ENCODE measurements around the gene CYP26C1. TPM values are rescaled to one million over a fixed set of nuclear protein-coding genes. Genes with fewer than 3 reads are reported as not detected.
A peak's percentile ranks its signal among the peaks of the same experiment; 100 is the strongest.

The CYP26C1 gene
- total and polyA plus RNA-seq, 2 of the 13 experiments (the other 11 are each of a cell fraction or from before 2014, with no cell fraction given) = 0.02 TPM; not detected in 1

DNA sequence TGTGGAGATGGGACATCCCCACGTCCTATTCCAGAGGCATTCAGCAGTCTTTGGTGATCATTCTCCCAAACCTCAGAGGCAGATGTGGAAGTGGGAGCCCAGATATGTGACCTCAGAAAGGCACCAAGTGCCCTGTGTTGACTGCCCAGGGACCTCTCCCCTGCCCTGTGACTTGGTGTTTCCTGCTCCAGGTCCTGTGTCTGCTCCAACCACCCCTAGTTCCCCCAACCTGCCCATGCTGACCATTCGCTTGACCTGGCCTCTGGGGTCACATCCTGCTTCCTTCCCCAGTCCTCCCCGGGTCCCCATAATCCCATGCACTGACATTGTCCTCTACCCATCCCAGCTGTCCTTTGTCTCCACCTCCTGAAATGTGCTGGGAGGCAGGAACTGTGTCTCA, 20.7 kb downstream of the CYP26C1 start:
- no peaks in the 10 kb centered on the region for H3K79me2 ChIP-seq (ENCODE audit: insufficient read depth, low read length)
- H2AFZ ChIP-seq (ENCODE audit: low read length) = no peak overlapping the region
- intact Hi-C loops (cut with micrococcal nuclease; ENCODE audit: unreplicated experiment) (no loop called here), in situ Hi-C loops (cut with HindIII; ENCODE audit: extremely low pct_ligation_motif_present, low pct_unique_long_range_greater_than_20kb) (loop anchor here (5.0 kb wide), 1 partner anchor 271 kb away; no protein-coding TSS in a partner anchor)
- H3K27ac ChIP-seq (ENCODE audit: extremely low read length, insufficient read depth, low read length) = no peak overlapping the region
- FAIRE-seq (no peak), ATAC-seq (peak; percentile 15), DNase-seq (ENCODE audit: low spot score) (no peak)
- H3K4me2 ChIP-seq (ENCODE audit: low read depth, low read length) = peak overlapping the region; percentile 55
- TF ChIP-seq SIX1 (CRISPR knock-in tag; IDR thresholded peaks at IDR 0.05; ENCODE audit: borderline replicate concordance) (no peak), NCOA2 (CRISPR knock-in tag; IDR thresholded peaks at IDR 0.05) (no peak), ZNF234 (CRISPR knock-in tag; conservative IDR thresholded peaks at IDR 0.05) (no peak), UBTF (CRISPR knock-in tag; IDR thresholded peaks at IDR 0.05) (no peak), ZNF567 (CRISPR knock-in tag; IDR thresholded peaks at IDR 0.05; ENCODE audit: borderline replicate concordance) (no peak), SP4 (CRISPR knock-in tag; IDR thresholded peaks at IDR 0.05) (no peak), RARA (CRISPR knock-in tag; IDR thresholded peaks at IDR 0.05) (no peak), ZNF782 (CRISPR knock-in tag; IDR thresholded peaks at IDR 0.05; ENCODE audit: borderline replicate concordance) (no peak)
- TF ChIP-seq, protein P1, sequence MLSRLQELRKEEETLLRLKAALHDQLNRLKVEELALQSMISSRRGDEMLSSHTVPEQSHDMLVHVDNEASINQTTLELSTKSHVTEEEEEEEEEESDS (CRISPR knock-in tag; IDR thresholded peaks at IDR 0.05; ENCODE audit: borderline replicate concordance) = no peak
- TF ChIP-seq, protein P2, sequence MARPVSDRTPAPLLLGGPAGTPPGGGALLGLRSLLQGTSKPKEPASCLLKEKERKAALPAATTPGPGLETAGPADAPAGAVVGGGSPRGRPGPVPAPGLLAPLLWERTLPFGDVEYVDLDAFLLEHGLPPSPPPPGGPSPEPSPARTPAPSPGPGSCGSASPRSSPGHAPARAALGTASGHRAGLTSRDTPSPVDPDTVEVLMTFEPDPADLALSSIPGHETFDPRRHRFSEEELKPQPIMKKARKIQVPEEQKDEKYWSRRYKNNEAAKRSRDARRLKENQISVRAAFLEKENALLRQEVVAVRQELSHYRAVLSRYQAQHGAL (CRISPR knock-in tag; IDR thresholded peaks at IDR 0.05; ENCODE audit: not compliant biosample characterization) = no peak
- TF ChIP-seq, protein P3, sequence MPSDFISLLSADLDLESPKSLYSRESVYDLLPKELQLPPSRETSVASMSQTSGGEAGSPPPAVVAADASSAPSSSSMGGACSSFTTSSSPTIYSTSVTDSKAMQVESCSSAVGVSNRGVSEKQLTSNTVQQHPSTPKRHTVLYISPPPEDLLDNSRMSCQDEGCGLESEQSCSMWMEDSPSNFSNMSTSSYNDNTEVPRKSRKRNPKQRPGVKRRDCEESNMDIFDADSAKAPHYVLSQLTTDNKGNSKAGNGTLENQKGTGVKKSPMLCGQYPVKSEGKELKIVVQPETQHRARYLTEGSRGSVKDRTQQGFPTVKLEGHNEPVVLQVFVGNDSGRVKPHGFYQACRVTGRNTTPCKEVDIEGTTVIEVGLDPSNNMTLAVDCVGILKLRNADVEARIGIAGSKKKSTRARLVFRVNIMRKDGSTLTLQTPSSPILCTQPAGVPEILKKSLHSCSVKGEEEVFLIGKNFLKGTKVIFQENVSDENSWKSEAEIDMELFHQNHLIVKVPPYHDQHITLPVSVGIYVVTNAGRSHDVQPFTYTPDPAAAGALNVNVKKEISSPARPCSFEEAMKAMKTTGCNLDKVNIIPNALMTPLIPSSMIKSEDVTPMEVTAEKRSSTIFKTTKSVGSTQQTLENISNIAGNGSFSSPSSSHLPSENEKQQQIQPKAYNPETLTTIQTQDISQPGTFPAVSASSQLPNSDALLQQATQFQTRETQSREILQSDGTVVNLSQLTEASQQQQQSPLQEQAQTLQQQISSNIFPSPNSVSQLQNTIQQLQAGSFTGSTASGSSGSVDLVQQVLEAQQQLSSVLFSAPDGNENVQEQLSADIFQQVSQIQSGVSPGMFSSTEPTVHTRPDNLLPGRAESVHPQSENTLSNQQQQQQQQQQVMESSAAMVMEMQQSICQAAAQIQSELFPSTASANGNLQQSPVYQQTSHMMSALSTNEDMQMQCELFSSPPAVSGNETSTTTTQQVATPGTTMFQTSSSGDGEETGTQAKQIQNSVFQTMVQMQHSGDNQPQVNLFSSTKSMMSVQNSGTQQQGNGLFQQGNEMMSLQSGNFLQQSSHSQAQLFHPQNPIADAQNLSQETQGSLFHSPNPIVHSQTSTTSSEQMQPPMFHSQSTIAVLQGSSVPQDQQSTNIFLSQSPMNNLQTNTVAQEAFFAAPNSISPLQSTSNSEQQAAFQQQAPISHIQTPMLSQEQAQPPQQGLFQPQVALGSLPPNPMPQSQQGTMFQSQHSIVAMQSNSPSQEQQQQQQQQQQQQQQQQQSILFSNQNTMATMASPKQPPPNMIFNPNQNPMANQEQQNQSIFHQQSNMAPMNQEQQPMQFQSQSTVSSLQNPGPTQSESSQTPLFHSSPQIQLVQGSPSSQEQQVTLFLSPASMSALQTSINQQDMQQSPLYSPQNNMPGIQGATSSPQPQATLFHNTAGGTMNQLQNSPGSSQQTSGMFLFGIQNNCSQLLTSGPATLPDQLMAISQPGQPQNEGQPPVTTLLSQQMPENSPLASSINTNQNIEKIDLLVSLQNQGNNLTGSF (CRISPR knock-in tag; IDR thresholded peaks at IDR 0.05) = no peak
- H4K20me1 ChIP-seq (ENCODE audit: insufficient read depth, low read length) = no peaks in the 10 kb centered on the region
- 27% methylated on average over 3 of the region's 3 CpGs for WGBS (ENCODE audit: low lambda C conversion rate)
- CTCF ChIA-PET (ENCODE audit: low intra/inter-chr PET ratio, low total read pairs) = interaction anchor here (2.1 to 3.5 kb wide), 2 partner anchors 208 to 271 kb away, joined by 9 to 20 read pairs; no protein-coding TSS in a partner anchor
- peaks cover 41% of the 10 kb centered on the region for H3K4me1 ChIP-seq (ENCODE audit: insufficient read depth, low read length)
- no peak overlapping the region for H3K9ac ChIP-seq (ENCODE audit: insufficient read depth, low read depth, low read length)
- H3K9me3 ChIP-seq (ENCODE audit: low read length) = no peaks in the 10 kb centered on the region
- H3K4me3 ChIP-seq (replicated peaks in 1 of 3; ENCODE audit: insufficient read depth in 1 of 3, low read depth in 2 of 3, low read length in 3 of 3) = no peak overlapping the region
- POLR2A ChIA-PET = no interaction called here
- H3K36me3 ChIP-seq (replicated peaks in 1 of 2; ENCODE audit: control insufficient read depth in 1 of 2, insufficient read depth in 2 of 2, low read length in 2 of 2) = no peaks in the 10 kb centered on the region
- H3K27me3 ChIP-seq (ENCODE audit: control insufficient read depth in 1 of 2, insufficient read depth in 2 of 2, low read length in 2 of 2) = peaks cover 0 to 6% of the 10 kb centered on the region in 2 experiments; a peak in 1 of 5 replicates
- no TSS peak for BruUV-seq (replicated peaks)
